Natural killer cell treated with Interleukin-12 subunit alpha and Interleukin-12 subunit beta and Interleukin-15 and Interleukin-18, amount 100 ng/mL, for 72 hours (primary cell): Measurements from ENCODE around the gene LZTS2. TPM values are rescaled to one million over a fixed set of nuclear protein-coding genes. Genes with fewer than 3 reads are reported as not detected.

Experiments
- total RNA-seq, 2 donors: library from RNA; stranded (reverse); gene quantifications; one replicate each; pipeline ENCODE4 v1.2.3, GENCODE V29; 2022

The LZTS2 gene
- total RNA-seq, 2 donors from 2014 or later: 6.2 to 6.4 TPM

Other genes with a start within 250 kb of the LZTS2 start
- 10 to 100 TPM; 27.8 to 44.3 TPM for gene SLF2, start 86.8 kb upstream of the LZTS2 start, total RNA-seq
- gene SEMA4G, start 30.3 kb upstream of the LZTS2 start, total RNA-seq: under 1 TPM in 1 of 2 donors, not detected in 1; 0.19 TPM
- gene MRPL43, start 12.3 kb upstream of the LZTS2 start, total RNA-seq: 10 to 100 TPM; 52.3 to 60.7 TPM
- 10 to 100 TPM; 13.6 to 34.2 TPM for gene TWNK, start 12.3 kb upstream of the LZTS2 start, total RNA-seq
- gene PDZD7, start 31.3 kb downstream of the LZTS2 start, total RNA-seq: under 1 TPM; 0.17 to 0.62 TPM
- 10 to 100 TPM; 12.5 to 21.1 TPM for gene SFXN3, start 31.4 kb downstream of the LZTS2 start, total RNA-seq
- gene KAZALD1, start 62.2 kb downstream of the LZTS2 start, total RNA-seq: 1 to 10 TPM in 1 of 2 donors, not detected in 1; 1.9 TPM
- gene TLX1, start 131.5 kb downstream of the LZTS2 start, total RNA-seq: not detected
- gene LBX1, start 229.7 kb downstream of the LZTS2 start, total RNA-seq: not detected